HG02970 (cell line): ENCODE results near the gene ANKRD12.
"Not testable (repeated sequence)": the region's sequence is repeated elsewhere in the genome, so short reads cannot be mapped to it uniquely, and the experiment has no call there.

Source experiments
- ATAC-seq: cut with Tn5 transposase; IDR thresholded peaks from one replicate; pipeline ENCODE4 v1.9.1; 2021; ENCODE audit warnings: mild to moderate bottlenecking, moderate library complexity, moderate number of reproducible peaks; ENCODE audit not compliant: unreplicated experiment, low FRiP score

The ANKRD12 gene

DNA sequence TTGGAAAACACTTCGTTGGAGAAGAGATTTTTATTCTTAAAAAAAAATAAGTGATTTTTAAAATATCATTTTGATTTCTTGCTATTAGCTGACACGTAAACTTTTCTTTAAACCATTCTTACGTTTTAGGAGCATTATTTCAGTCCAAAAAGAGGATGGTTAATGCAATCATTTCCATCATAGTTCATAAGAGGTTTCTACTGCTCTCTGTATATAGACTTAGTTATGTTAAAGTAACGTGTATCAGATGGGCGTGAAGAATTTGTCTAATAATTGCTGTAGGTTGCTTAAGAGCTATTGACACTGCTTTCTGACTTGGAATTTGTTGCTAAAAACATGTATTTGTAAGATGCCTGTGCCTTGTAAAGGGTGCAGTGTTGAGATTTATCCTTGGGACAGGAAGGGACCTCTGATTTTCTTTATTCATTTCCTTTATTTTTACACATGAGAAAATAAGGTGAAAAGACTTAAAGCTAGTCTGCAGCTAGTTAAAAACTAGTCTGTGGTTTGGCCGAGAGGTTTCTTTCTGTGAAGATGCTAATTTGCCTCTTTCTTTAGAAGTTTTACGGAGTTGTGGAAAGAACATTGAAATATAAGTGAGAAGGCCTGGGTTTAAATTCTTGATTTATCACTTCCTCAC is 2.9 kb downstream of the ANKRD12 start:
- no peak for ATAC-seq

GRCh38 chr18:9140381-9140780 is 3.8 kb downstream of the ANKRD12 start:
- ATAC-seq: no peak

DNA sequence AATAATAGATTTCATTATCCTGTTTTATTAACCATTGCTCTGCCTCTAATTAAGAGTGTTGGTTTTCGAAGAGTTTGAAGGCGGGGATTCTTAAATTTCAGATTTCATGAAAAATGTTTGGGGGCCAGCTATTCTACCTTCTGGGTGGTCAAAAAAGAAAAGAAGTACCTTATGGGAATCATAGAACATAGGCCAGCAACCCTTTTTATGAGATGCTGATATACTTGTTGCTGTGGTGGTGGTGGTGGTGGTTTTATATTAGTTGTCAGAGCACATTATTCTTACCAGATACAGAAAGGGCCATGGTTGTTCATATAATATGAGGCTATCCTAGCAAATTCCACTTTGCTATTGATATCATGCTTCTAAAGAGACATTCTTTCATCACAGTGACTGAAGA is 4.4 kb downstream of the ANKRD12 start:
- no peak for ATAC-seq

DNA sequence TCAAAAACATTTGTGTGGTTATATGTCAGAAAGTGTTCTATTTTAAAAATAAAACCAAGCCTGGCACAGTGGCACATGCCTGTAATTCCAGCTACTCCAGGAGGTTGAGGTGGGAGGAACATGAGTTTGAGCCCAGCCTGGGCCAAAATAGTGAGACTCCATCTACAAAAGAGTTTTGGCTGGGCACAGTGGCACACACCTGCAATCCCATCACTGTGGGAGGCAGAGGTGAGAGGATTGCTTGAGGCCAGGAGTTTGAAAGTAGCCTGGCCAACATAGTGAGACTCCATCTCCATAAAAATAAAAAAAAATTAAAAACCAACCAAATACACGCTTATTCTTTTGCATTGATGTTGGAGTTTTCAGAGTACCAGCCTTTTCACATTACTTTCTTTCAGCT is 9.6 kb downstream of the ANKRD12 start:
- ATAC-seq: no peak

GRCh38 chr18:9147440-9148202 is 11.0 kb downstream of the ANKRD12 start:
- ATAC-seq: no peak

DNA sequence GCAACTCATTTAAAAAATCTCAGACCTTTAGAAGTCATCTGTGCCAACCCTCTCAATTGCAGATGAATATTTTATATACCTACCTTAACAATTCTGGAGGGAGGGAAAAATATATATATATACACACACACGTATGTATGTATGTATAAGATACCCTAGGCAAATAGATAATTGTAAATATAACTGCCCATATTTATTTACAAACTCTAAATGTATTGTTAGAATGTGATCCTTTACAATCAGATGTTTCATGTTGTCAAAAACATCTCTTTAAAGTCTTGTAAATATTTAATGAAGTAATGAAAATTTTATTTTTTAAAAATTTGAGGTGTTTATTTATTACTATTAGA is 11.6 kb downstream of the ANKRD12 start:
- ATAC-seq: no peak

DNA sequence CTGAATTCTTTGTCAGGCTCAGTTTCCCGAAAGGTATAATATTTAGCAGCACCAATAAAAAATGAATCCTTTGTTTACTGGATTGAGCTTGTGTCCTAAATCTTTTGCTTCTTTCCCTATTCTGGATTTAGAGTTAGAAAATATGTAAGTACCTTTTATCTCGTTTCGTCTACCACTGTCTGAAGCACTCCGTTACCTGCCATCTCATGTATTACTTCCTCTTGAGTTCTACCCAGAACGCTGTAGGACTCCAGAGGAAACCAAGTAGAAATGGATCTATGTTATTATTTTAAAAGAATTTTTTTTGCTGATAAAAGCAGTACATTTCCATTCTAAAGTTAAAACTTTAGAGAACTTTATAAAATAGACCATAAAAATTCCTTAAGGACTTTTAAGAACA is 13.5 kb downstream of the ANKRD12 start:
- ATAC-seq: no peak

GRCh38 chr18:9153256-9153655 is 16.7 kb downstream of the ANKRD12 start:
- no peak for ATAC-seq

- no peak for ATAC-seq
Observed at GRCh38 chr18:9156604-9157249, 20.1 kb downstream of the ANKRD12 start.

DNA sequence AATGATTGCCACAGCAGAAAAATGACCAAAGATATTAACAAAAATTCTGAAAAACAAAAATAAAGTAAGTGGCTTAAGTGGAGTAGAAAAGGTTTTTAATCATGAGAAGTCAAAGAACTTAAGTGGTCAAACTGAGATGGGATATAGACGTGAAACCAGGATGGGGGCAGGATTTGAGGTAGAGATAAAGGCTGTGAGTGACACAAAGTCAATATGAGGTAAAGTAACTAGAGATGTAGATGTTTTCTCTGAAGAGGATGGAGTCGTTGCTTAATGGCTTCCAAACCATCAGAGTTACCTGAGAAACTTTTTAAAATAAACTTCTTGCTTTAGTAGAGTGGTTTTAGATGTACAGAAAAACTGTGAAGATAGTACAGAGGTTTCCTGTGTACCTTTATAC is 21.2 kb downstream of the ANKRD12 start:
- no peak for ATAC-seq

GRCh38 chr18:9160014-9160413 is 23.4 kb downstream of the ANKRD12 start:
- ATAC-seq: no peak

DNA sequence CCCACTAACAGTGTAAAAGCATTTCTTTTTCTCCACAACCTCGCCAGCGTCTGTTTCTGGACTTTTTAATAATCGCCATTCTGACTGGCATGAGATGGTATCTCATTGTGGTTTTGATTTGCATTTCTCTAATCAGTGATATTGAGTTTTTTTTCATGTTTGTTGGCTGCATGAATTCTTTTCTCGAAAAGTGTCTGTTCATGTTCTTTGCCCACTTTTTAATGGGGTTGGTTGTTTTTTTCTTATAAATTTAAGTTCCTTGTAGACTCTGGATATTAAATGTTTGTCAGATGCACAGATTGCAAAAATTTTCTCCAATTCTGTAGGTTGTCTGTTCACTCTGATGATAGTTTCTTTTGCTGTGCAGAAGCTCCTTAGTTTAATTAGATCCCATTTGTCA is 26.1 kb downstream of the ANKRD12 start:
- ATAC-seq: not testable (repeated sequence)

- ATAC-seq: not testable (repeated sequence)
Observed at GRCh38 chr18:9164149-9164548, 27.6 kb downstream of the ANKRD12 start.

DNA sequence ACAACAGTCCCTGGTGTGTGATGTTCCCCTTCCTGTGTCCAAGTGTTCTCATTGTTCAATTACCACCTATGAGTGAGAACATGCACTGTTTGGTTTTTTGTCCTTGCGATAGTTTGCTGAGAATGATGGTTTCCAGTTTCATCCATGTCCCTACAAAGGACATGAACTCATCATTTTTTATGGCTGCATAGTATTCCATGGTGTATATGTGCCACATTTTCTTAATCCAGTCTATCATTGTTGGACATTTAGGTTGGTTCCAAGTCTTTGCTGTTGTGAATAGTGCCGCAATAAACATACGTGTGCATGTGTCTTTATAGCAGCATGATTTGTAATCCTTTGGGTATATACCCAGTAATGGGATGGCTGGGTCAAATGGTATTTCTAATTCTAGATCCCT is 29.3 kb downstream of the ANKRD12 start:
- ATAC-seq: not testable (repeated sequence)

DNA sequence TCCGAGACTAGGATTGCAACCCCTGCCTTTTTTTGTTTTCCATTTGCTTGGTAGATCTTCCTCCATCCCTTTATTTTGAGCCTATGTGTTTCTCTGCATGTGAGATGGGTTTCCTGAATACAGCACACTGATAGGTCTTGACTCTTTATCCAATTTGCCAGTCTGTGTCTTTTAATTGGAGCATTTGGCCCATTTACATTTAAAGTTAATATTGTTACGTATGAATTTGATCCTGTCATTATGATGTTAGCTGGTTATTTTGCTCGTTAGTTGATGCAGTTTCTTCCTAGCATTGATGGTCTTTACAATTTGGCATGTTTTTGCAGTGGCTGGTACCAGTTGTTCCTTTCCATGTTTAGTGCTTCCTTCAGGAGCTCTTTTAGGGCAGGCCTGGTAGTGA is 32.9 kb downstream of the ANKRD12 start:
- not testable (repeated sequence) for ATAC-seq

DNA sequence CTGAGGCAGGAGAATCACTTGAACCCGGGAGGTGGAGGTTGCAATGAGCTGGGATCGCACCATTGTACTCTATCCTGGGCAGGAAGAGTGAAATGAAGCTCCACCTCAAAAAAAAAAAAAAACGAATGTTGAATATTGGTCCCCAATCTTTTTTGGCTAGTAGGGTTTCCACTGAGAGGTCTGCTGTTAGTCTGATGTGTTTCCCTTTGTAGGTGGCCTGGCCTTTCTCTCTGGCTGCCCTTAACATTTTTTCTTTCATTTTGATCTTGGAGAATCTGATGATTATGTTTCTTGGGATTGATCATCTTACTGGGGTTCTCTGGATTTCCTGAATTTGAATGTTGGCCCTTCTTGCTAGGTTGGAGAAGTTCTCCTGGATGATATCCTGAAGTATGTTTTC is 35.3 kb downstream of the ANKRD12 start:
- not testable (repeated sequence) for ATAC-seq

DNA sequence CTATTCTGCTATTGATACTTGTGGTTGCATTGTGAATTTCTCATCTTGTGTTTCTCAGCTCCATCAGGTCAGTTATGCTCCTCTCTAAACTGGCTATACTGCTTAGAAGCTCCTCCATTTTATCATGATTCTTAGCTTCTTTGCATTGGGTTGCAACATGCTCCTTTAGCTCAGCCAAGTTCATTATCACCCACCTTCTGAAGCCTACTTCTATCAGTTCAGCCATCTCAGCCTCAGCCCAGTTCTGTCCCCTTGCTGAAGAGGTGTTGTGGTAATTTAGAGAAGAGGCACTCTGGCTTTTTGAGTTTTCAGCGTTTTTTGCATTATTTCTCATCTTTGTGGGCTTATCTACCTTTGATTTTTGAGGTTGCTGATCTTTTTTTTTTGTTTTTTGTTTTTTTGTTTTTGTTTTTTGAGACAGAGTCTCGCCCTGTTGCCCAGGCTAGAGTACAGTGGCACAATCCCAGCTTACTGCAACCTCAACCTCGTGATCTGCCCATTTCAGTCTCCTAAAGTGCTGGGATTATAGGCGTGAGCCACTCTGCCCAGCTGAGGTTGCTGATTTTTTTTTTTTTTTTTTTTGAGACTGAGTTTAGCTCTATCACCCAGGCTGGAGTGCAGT is 36.0 kb downstream of the ANKRD12 start:
- ATAC-seq: no peak

DNA sequence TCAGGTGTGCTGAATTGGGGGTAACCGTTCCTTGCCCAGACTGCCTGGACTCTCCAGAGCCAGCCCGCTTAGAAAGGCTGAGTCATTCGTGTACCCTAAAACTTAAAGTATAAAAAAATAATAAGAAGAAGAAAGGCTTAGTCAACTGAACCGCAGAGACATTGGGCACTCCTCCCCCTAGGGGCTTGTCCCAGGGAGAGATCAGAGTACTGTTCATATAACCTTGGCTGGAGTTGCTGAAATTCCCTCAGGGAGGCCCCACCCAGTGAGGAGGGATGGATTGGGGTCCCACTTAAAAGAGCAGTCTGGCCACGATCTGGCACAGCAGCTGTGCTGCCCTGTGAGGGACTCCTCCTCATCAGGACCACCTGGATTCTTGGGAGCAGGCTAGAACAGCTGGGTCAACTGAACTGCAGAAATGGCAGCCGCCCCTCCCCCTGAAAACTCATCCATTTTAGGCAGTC is 37.2 kb downstream of the ANKRD12 start:
- ATAC-seq: no peak

GRCh38 chr18:9174302-9174701 is 37.7 kb downstream of the ANKRD12 start:
- ATAC-seq: no peak

GRCh38 chr18:9175115-9175514 is 38.5 kb downstream of the ANKRD12 start:
- no peak for ATAC-seq

GRCh38 chr18:9177031-9177430 is 40.5 kb downstream of the ANKRD12 start:
- ATAC-seq: no peak
